Suprapubic skin (tissue), 4 donors: ENCODE data around the gene SEMA3A. TPM values are rescaled to one million over a fixed set of nuclear protein-coding genes. Genes with fewer than 3 reads are reported as not detected.
"Not testable (repeated sequence)": the region's sequence is repeated elsewhere in the genome, so short reads cannot be mapped to it uniquely, and the experiment has no call there.

ENCODE experiments used
- DNase-seq, 2 donors: peaks; one replicate each; pipeline ENCODE4 v3.0.0-alpha.2; 2019; ENCODE audit warnings: low spot score in 2 of 2
- H3K27ac ChIP-seq: fragments of 200-600 bp; sonication (generic); one replicate; pipeline ENCODE4 v1.5.1; 2019
- H3K27me3 ChIP-seq: fragments of 200-600 bp; sonication (generic); one replicate; pipeline ENCODE4 v1.5.1; 2019
- H3K36me3 ChIP-seq: fragments of 200-600 bp; sonication (generic); one replicate; pipeline ENCODE4 v1.5.1; 2019
- H3K4me1 ChIP-seq: fragments of 200-600 bp; sonication (generic); one replicate; pipeline ENCODE4 v1.5.1; 2019
- H3K4me3 ChIP-seq: fragments of 200-600 bp; sonication (generic); one replicate; pipeline ENCODE4 v1.5.1; 2019; ENCODE audit warnings: mild to moderate bottlenecking
- H3K9me3 ChIP-seq: fragments of 200-600 bp; sonication (generic); one replicate; pipeline ENCODE4 v1.5.1; 2019
- EP300 ChIP-seq: sonication (generic); formaldehyde crosslinking; IDR thresholded peaks from one replicate; pipeline ENCODE4 v1.6.1; 2017; ENCODE audit warnings: antibody characterized with exemption
- POLR2A ChIP-seq, 2 donors: fragments of 450-650 bp; IDR thresholded peaks; one replicate each; pipeline ENCODE4 v1.6.1; 2017; ENCODE audit warnings: antibody characterized with exemption in 2 of 2, mild to moderate bottlenecking in 2 of 2, moderate library complexity in 2 of 2
- POLR2AphosphoS5 ChIP-seq, 3 donors: sonication (generic); formaldehyde crosslinking; IDR thresholded peaks; one replicate each; pipeline ENCODE4 v1.6.1; 2017; ENCODE audit warnings: antibody characterized with exemption in 3 of 3
- WGBS: methylation state at CpG from one replicate; pipeline ENCODE4 v1.1.5; 2018; 5-methylcytosine and 5-hydroxymethylcytosine counted together
- total RNA-seq, 4 donors: library from RNA; depleted of rRNA; stranded (reverse); fragments of >200 nt; gene quantifications; one replicate each; pipeline ENCODE4 v1.1.0, GENCODE V29; 2016
- TF ChIP-seq, protein P1 (sequence below), 2 donors: fragments of 200-600 bp in 1 of 2; fragments of 450-650 bp in 1 of 2; sonication (generic) in 1 of 2; IDR thresholded peaks; one replicate each; pipeline ENCODE4 v1.5.1; 2016 to 2019; ENCODE audit warnings: antibody characterized with exemption in 2 of 2, mild to moderate bottlenecking in 1 of 2, moderate library complexity in 1 of 2

The SEMA3A gene
- total RNA-seq, 4 donors from 2014 or later: 1.1 to 7.3 (median 3.2) TPM

DNA sequence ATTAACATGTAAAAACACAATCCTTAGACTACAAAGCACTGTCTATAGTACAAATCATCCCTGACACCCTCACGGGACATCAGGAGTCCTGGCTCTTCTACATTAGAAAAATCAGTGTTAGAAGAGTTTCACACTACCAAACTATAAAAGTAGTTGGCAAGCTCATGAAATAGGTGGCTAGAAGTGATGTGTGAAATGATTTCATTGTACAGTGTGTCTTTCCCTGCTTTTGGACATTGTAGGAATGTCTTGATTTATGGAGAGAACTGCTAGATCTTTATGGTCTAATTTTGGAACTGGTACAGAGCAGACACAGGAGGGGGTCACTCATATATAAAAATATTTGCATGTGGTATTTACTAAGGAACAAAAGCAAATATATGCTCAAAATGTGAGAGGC lies 33.2 kb downstream of the SEMA3A start:
- Histone ChIP-seq H3K4me1 (no peaks in the 10 kb centered on the region), H3K36me3 (no peaks in the 10 kb centered on the region), H3K9me3 (no peaks in the 10 kb centered on the region), H3K4me3 (no peak overlapping the region), H3K27ac (no peak overlapping the region), H3K27me3 (no peaks in the 10 kb centered on the region)
- 82% methylated on average over 1 of the region's 1 CpG for WGBS
- TF ChIP-seq POLR2AphosphoS5 (IDR thresholded peaks at IDR 0.05): no peak
- TF ChIP-seq, protein P1, sequence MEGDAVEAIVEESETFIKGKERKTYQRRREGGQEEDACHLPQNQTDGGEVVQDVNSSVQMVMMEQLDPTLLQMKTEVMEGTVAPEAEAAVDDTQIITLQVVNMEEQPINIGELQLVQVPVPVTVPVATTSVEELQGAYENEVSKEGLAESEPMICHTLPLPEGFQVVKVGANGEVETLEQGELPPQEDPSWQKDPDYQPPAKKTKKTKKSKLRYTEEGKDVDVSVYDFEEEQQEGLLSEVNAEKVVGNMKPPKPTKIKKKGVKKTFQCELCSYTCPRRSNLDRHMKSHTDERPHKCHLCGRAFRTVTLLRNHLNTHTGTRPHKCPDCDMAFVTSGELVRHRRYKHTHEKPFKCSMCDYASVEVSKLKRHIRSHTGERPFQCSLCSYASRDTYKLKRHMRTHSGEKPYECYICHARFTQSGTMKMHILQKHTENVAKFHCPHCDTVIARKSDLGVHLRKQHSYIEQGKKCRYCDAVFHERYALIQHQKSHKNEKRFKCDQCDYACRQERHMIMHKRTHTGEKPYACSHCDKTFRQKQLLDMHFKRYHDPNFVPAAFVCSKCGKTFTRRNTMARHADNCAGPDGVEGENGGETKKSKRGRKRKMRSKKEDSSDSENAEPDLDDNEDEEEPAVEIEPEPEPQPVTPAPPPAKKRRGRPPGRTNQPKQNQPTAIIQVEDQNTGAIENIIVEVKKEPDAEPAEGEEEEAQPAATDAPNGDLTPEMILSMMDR (IDR thresholded peaks at IDR 0.05): no peak
- TF ChIP-seq POLR2A (IDR thresholded peaks at IDR 0.05): no peak
- TF ChIP-seq EP300: no peak
- no peak for DNase-seq

DNA sequence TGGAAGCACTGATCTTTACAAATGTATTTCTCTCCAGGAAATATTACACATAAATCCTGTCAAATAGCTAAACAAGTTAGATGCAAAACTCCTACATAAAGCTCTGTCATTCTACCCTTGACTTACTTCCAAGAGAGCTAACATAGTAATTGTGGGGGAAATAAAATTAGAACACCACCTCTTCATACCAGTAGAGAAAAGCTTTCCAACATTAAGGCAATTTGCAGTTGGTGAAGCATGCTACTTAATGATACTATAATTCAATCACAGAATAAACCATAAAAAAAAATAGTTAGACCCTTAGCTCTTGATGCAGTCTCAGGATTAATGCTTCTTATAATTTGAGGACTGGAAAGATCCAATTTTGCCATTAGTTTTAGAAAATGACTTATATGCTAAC lies 35.2 kb downstream of the SEMA3A start:
- DNase-seq: no peak
- TF ChIP-seq, protein P1 (IDR thresholded peaks at IDR 0.05): no peak
- TF ChIP-seq POLR2AphosphoS5 (IDR thresholded peaks at IDR 0.05): no peak
- TF ChIP-seq EP300: no peak
- TF ChIP-seq POLR2A (IDR thresholded peaks at IDR 0.05): no peak
- H3K27ac ChIP-seq: no peak overlapping the region
- H3K9me3 ChIP-seq: no peaks in the 10 kb centered on the region
- H3K36me3 ChIP-seq: no peaks in the 10 kb centered on the region
- H3K27me3 ChIP-seq: no peaks in the 10 kb centered on the region
- no peak overlapping the region for H3K4me3 ChIP-seq
- no peaks in the 10 kb centered on the region for H3K4me1 ChIP-seq

DNA sequence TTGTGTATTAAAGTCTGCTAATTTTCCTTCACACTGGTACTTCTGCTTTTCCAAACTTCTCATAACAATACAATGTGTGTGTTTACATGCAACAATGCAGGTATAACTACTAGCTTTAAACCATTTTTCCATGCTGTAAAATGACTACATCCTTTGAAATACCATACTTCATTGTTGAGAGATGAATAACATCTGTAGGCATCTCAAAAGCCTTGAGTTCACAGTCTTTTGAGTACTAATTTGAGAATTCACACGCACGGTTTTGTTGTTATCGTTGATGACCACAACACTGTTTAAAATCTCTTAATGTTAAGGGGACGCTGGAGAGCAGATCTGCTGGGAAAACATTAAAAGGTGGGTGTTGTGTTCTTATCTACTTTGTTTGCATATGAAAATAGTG lies 37.4 kb downstream of the SEMA3A start:
- WGBS: 97% methylated on average over 4 of the region's 4 CpGs
- no peak for TF ChIP-seq EP300
- TF ChIP-seq, protein P1 (IDR thresholded peaks at IDR 0.05): no peak
- no peak for TF ChIP-seq POLR2AphosphoS5 (IDR thresholded peaks at IDR 0.05)
- no peak for TF ChIP-seq POLR2A (IDR thresholded peaks at IDR 0.05)
- H3K27me3 ChIP-seq: no peaks in the 10 kb centered on the region

DNA sequence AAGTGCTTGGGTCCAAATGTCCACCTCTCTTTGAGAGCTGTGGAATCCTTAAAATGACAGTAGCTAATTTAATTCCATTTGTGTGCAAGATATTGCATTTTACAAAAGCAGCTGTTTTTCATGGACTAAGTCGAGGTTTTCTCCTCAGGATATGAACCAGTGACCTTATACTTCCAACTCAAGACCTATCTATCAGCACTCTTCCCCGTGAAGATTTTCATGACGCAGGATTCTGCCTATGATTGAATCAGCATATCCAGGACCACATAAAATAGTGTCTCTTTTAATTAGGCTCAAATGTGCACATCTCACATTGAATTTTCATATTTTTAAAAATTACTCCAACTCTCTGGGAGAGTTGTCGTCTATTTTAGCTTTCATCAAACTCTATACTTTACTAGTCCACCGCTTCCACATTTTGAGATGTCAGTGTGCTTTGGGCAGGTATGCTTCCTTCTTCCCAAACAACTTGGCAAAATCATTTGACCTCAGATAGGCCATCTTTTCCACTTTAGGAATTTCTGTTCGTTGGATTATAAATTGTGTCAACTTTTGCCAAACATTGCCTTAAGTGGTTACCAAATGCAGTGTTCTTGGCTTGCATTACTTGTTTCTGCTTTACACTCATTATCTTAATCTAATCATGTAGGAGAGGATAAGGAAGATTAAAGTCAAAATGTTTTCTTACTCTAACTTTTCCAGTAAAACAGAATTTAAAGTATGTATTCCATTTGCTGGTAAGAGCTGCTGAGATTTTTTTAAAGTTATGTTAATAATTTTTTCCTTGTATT lies 39.4 kb downstream of the SEMA3A start:
- no peak for DNase-seq
- H3K27ac ChIP-seq: no peak overlapping the region
- no peak overlapping the region for H3K4me3 ChIP-seq
- 60% methylated on average over 6 of the region's 6 CpGs for WGBS
- H3K9me3 ChIP-seq: no peaks in the 10 kb centered on the region
- TF ChIP-seq POLR2AphosphoS5 (IDR thresholded peaks at IDR 0.05) (no peak), EP300 (no peak), POLR2A (IDR thresholded peaks at IDR 0.05) (no peak)
- TF ChIP-seq, protein P1 (IDR thresholded peaks at IDR 0.05): no peak
- H3K36me3 ChIP-seq: no peaks in the 10 kb centered on the region
- no peaks in the 10 kb centered on the region for H3K27me3 ChIP-seq
- no peaks in the 10 kb centered on the region for H3K4me1 ChIP-seq

More for the DNA sequence above, 37.4 kb downstream of the SEMA3A start:
- Histone ChIP-seq H3K36me3 (no peaks in the 10 kb centered on the region), H3K4me1 (no peaks in the 10 kb centered on the region), H3K9me3 (no peaks in the 10 kb centered on the region), H3K27ac (no peak overlapping the region), H3K4me3 (no peak overlapping the region)
- no peak for DNase-seq

DNA sequence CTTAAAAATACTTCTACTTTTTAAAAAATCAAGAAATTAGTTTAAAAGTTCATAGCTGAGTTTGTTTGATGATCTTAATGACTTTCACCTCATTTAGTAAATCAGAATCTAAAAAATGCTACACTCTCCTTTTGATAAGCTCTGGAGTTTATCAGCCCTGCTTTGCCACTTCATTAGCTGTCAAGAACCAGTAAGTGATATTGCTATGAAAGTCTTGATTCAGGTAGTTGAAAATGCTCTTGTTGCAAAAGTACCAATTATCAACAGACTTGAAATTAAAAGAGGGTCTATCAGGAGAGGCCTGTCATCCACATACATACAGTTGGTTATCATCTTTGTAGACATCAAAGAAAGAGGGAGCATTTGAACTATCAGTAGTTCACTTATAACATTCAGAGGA lies 41.6 kb downstream of the SEMA3A start:
- DNase-seq: no peak
- no peaks in the 10 kb centered on the region for H3K27me3 ChIP-seq
- no peaks in the 10 kb centered on the region for H3K36me3 ChIP-seq
- no peaks in the 10 kb centered on the region for H3K9me3 ChIP-seq
- TF ChIP-seq, protein P1 (IDR thresholded peaks at IDR 0.05): no peak
- TF ChIP-seq EP300: no peak
- no peak for TF ChIP-seq POLR2A (IDR thresholded peaks at IDR 0.05)
- TF ChIP-seq POLR2AphosphoS5 (IDR thresholded peaks at IDR 0.05): no peak
- no peak overlapping the region for H3K27ac ChIP-seq
- H3K4me1 ChIP-seq: no peaks in the 10 kb centered on the region
- H3K4me3 ChIP-seq: no peak overlapping the region

DNA sequence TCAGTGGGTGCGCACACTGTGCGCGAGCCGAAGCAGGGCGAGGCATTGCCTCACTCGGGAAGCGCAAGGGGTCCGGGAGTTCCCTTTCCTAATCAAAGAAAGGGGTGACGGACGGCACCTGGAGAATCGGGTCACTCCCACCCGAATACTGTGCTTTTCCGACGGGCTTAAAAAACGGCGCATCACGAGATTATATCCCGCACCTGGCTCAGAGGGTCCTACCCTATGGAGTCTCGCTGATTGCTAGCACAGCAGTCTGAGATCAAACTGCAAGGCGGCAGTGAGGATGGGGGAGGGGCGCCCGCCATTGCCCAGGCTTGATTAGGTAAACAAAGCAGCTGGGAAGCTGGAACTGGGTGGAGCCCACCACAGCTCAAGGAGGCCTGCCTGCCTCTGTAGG lies 44.2 kb downstream of the SEMA3A start:
- not testable (repeated sequence) for H3K36me3 ChIP-seq, H3K27ac ChIP-seq, H3K27me3 ChIP-seq, H3K9me3 ChIP-seq, H3K4me1 ChIP-seq, DNase-seq, H3K4me3 ChIP-seq
- WGBS: 97% methylated on average over 17 of the region's 22 CpGs
